GM21723 (cell line): ENCODE measurements around the gene COL9A1.

Experiments used
- ATAC-seq: cut with Tn5 transposase; IDR thresholded peaks from one replicate; pipeline ENCODE4 v1.9.1; 2021; ENCODE audit warnings: mild to moderate bottlenecking, moderate library complexity; ENCODE audit not compliant: unreplicated experiment

COL9A1 gene

GRCh38 chr6:70236343-70236742, 66.5 kb downstream of the COL9A1 start:
- ATAC-seq, result no peak

- no peak for ATAC-seq
Measured at GRCh38 chr6:70234561-70235236, 68.2 kb downstream of the COL9A1 start.

GRCh38 chr6:70231311-70231710, 71.6 kb downstream of the COL9A1 start:
- no peak for ATAC-seq

- ATAC-seq, result no peak
Measured at GRCh38 chr6:70225055-70225454, 77.8 kb downstream of the COL9A1 start.

- ATAC-seq, result no peak
Measured at GRCh38 chr6:70222439-70222749, 80.5 kb downstream of the COL9A1 start.

- no peak for ATAC-seq
Measured at GRCh38 chr6:70221715-70222438, 81.0 kb downstream of the COL9A1 start.

GRCh38 chr6:70221025-70221714, 81.7 kb downstream of the COL9A1 start:
- no peak for ATAC-seq

GRCh38 chr6:70219943-70220613, 82.8 kb downstream of the COL9A1 start:
- ATAC-seq, result no peak

- no peak for ATAC-seq
Measured at GRCh38 chr6:70216767-70217166, 86.1 kb downstream of the COL9A1 start.

- no peak for ATAC-seq
Measured at GRCh38 chr6:70215460-70216108, 87.3 kb downstream of the COL9A1 start.

- no peak for ATAC-seq
Measured at GRCh38 chr6:70210462-70210861, 92.4 kb downstream of the COL9A1 start.

GRCh38 chr6:70208235-70208790, 94.6 kb downstream of the COL9A1 start:
- ATAC-seq, result no peak

- ATAC-seq, result no peak
Measured at GRCh38 chr6:70198785-70199184, 104.1 kb downstream of the COL9A1 start.

GRCh38 chr6:70196531-70196930, 106.4 kb downstream of the COL9A1 start:
- no peak for ATAC-seq

- ATAC-seq, result no peak
Measured at GRCh38 chr6:70194421-70194820, 108.5 kb downstream of the COL9A1 start.

GRCh38 chr6:70188202-70188601, 114.7 kb downstream of the COL9A1 start:
- no peak for ATAC-seq

GRCh38 chr6:70186461-70186860, 116.4 kb downstream of the COL9A1 start:
- ATAC-seq, result no peak

- no peak for ATAC-seq
Measured at GRCh38 chr6:70184723-70185122, 118.2 kb downstream of the COL9A1 start.

GRCh38 chr6:70183538-70183937, 119.3 kb downstream of the COL9A1 start:
- ATAC-seq, result no peak

GRCh38 chr6:70180901-70181599, 121.8 kb downstream of the COL9A1 start:
- no peak for ATAC-seq
